Heart left ventricle (tissue), 16 donors: ENCODE data around the gene FNDC3B. TPM values are rescaled to one million over a fixed set of nuclear protein-coding genes. Genes with fewer than 3 reads are reported as not detected.
A peak's percentile ranks its signal among the peaks of the same experiment; 100 is the strongest.

Experiments
- ATAC-seq, 4 donors: fragments of 200-7000 bp; cut with Tn5 transposase; one replicate each; pipeline ENCODE4 v1.9.1; 2020 to 2022; ENCODE audit warnings: moderate library complexity in 4 of 4, mild to moderate bottlenecking in 3 of 4, moderate number of reproducible peaks in 1 of 4
- DNase-seq, 5 donors: peaks; one replicate each; pipeline ENCODE4 v3.0.0-alpha.2; 2020
- H3K27ac ChIP-seq, 12 donors: fragments of 200-600 bp; sonication (generic) in 4 of 12; one replicate each; pipeline versions ENCODE4 v1.5.0 to v1.8.0; 2016 to 2022; ENCODE audit warnings: mild to moderate bottlenecking in 2 of 12
- H3K27me3 ChIP-seq, 9 donors: fragments of 200-600 bp; sonication (generic) in 2 of 9; one replicate each; pipeline versions ENCODE4 v1.5.1 to v1.8.0; 2016 to 2022; ENCODE audit warnings: mild to moderate bottlenecking in 3 of 9
- H3K36me3 ChIP-seq, 9 donors: fragments of 200-600 bp; sonication (generic) in 2 of 9; one replicate each; pipeline versions ENCODE4 v1.5.0 to v1.8.0; 2018 to 2022; ENCODE audit warnings: mild to moderate bottlenecking in 2 of 9
- H3K4me1 ChIP-seq, 12 donors: fragments of 200-600 bp; sonication (generic) in 4 of 12; one replicate each; pipeline versions ENCODE4 v1.5.0 to v1.8.0; 2016 to 2022; ENCODE audit warnings: mild to moderate bottlenecking in 3 of 12
- H3K4me3 ChIP-seq, 12 donors: fragments of 200-600 bp; sonication (generic) in 4 of 12; one replicate each; pipeline versions ENCODE4 v1.5.0 to v1.8.0; 2017 to 2022; ENCODE audit warnings: mild to moderate bottlenecking in 9 of 12, moderate library complexity in 4 of 12
- H3K9me3 ChIP-seq, 12 donors: fragments of 200-600 bp; sonication (generic) in 4 of 12; one replicate each; pipeline versions ENCODE4 v1.5.0 to v1.8.0; 2016 to 2022; ENCODE audit warnings: mild to moderate bottlenecking in 1 of 12
- POLR2A ChIP-seq, 2 donors: fragments of 450-650 bp; IDR thresholded peaks; one replicate each; pipeline ENCODE4 v1.6.1; 2017; ENCODE audit warnings: antibody characterized with exemption in 2 of 2, mild to moderate bottlenecking in 2 of 2, moderate library complexity in 2 of 2
- WGBS, 4 donors: extraction: QIAGEN DNeasy Blood & Tissue Kit in 2 of 4; methylation state at CpG; one replicate each; pipeline versions ENCODE4 v1.1.5 to v1.1.7; 2013 to 2018; 5-methylcytosine and 5-hydroxymethylcytosine counted together
- intact Hi-C, 10 donors: fragments of 100-400 bp; cut with DNase I; formaldehyde crosslinking; loops; one replicate each; pipeline versions ENCODE4 v1.11.1 to v1.14.2; 2022
- polyA plus RNA-seq, 2 donors: library from polyadenylated mRNA; stranded (reverse); fragments of 200-250 nt; gene quantifications; one replicate each; pipeline ENCODE4 v1.2.3, GENCODE V29; 2013
- total RNA-seq, 9 donors: library from RNA; depleted of rRNA in 2 of 9; stranded (reverse); fragments of >200 nt in 2 of 9; fragmentation: NEBNext Ultra II Directional in 3 of 9; extraction: Animal tissue kit (Norgen Biotek cat#: 25700) in 3 of 9; gene quantifications; one replicate each; pipeline versions ENCODE4 v1.1.0 to v1.2.4, GENCODE V29; 2016 to 2023
- TF ChIP-seq, protein P1 (sequence below), 12 donors: fragments of 200-600 bp; sonication (generic) in 4 of 12; IDR thresholded peaks; one replicate each; pipeline versions ENCODE4 v1.5.0 to v1.8.0; 2018 to 2022; ENCODE audit warnings: antibody characterized with exemption in 12 of 12, mild to moderate bottlenecking in 5 of 12
- donor health status: ischemic (EF 13 %, LVEDD 7.1; RV severe dilation, severe dysfunction).
- donor health status: healthy with polysubstance abuse.
- donor health status: DM: no; HTN: yes; CAD: no.
- donor health status: DM: no; HTN: no; CAD: no.
- donor health status: ischemic (EF 25% LVEDD 6.9; RV normal size, moderate dysfunction).
- donor health status: ischemic (EF 25% LVEDD 5.7; RV mildly dilated, moderate dysfunction).
- donor health status: healthy.
- donor health status: DM: yes; HTN: yes; CAD: no.
- donor health status: ischemic (EF 35%, LVEDD 5.7; RV mildly dilated, moderate dysfunction).
- donor health status: nonischemic (EF 11% LVEDD 7.7; RV severe dilation, severe dysfunction).
- donor health status: DM: yes; HTN: yes; CAD: no.
- donor health status: PGD.
- donor health status: ischemic (EF 29% LVEDD 5.4; RV normal size, mild dysfunction).
- donor health status: nonischemic (EF 23%, LVEDD 6.1; RV moderate dilation, normal function).

The FNDC3B gene
- total and polyA plus RNA-seq, 11 donors: 9.4 to 113 (median 68.2) TPM

DNA sequence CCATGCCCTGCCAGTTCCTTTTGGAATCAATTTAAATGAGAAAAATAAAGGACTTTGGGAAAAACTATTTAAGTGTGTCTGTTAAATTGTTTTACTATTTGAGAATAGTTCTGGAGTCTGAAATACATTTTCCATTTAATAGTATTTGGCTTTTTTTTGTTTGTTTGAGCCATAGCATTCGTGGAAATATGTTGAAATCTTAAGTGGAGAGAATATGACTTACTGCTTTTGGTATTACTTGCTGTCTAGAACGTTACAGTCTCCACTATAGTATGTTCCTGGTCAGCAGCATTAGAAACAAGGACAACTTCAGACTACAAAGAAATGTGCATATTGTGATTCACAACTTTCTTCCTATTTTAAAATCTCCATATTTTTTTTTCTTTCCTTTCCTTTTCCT is 229.5 kb downstream of the FNDC3B start:
- 57 to 72% (median 69%) methylated on average over 2 of the region's 2 CpGs for WGBS, 4 donors
- H3K27me3 ChIP-seq: no peaks in the 10 kb centered on the region
- H3K4me3 ChIP-seq: no peak overlapping the region
- ATAC-seq (no peak), DNase-seq (no peak)
- H3K27ac ChIP-seq: peak overlapping the region in 4 of 12 donors; percentile 16 to 44 (median 26)
- peaks cover 0 to 27% (median 13%) of the 10 kb centered on the region in 12 donors for H3K4me1 ChIP-seq
- no peaks in the 10 kb centered on the region for H3K9me3 ChIP-seq
- H3K36me3 ChIP-seq: peaks cover 0 to 47% (median 30%) of the 10 kb centered on the region in 9 donors
- intact Hi-C loops: no loop called here
- TF ChIP-seq POLR2A (IDR thresholded peaks at IDR 0.05): no peak
- TF ChIP-seq, protein P1, sequence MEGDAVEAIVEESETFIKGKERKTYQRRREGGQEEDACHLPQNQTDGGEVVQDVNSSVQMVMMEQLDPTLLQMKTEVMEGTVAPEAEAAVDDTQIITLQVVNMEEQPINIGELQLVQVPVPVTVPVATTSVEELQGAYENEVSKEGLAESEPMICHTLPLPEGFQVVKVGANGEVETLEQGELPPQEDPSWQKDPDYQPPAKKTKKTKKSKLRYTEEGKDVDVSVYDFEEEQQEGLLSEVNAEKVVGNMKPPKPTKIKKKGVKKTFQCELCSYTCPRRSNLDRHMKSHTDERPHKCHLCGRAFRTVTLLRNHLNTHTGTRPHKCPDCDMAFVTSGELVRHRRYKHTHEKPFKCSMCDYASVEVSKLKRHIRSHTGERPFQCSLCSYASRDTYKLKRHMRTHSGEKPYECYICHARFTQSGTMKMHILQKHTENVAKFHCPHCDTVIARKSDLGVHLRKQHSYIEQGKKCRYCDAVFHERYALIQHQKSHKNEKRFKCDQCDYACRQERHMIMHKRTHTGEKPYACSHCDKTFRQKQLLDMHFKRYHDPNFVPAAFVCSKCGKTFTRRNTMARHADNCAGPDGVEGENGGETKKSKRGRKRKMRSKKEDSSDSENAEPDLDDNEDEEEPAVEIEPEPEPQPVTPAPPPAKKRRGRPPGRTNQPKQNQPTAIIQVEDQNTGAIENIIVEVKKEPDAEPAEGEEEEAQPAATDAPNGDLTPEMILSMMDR (IDR thresholded peaks at IDR 0.05): no peak

DNA sequence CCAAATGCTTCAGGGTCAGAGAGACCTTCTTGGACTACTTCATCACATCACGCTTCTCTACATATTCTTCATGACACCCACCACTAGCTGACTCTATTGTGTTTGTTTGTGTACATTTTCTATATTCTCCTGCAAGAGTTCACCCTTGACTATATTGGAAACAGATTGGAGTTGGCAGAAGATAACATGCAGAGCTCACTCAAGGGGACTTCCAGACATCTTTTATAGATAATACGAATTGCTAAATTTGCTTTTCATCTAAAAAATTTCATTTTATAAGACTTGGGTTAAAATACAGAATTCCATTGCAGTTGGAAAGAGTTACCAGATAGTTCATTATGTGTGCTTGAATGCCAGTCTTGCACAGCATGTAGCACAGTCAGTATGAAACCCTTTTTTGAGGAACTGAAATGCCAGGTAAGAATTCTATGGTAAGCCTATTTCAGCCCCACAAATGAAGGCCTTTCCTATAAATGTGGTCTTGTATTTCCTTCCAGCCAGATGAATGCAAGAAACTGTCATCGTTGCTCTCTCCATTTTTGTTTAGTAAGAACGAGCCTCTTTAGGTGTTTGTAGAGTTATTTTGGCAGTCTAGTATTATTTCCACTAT is 231.3 kb downstream of the FNDC3B start:
- no peaks in the 10 kb centered on the region for H3K9me3 ChIP-seq
- peaks cover 0 to 38% (median 20%) of the 10 kb centered on the region in 12 donors for H3K4me1 ChIP-seq
- no peak for TF ChIP-seq POLR2A (IDR thresholded peaks at IDR 0.05)
- TF ChIP-seq, protein P1 (IDR thresholded peaks at IDR 0.05): no peak
- ATAC-seq (no peak), DNase-seq (no peak)
- H3K27me3 ChIP-seq: no peaks in the 10 kb centered on the region
- no peak overlapping the region for H3K27ac ChIP-seq
- no peak overlapping the region for H3K4me3 ChIP-seq
- whole genome bisulfite sequencing, 4 donors: 93 to 97% (median 95%) methylated on average over 4 of the region's 4 CpGs
- intact Hi-C loops: no loop called here
- H3K36me3 ChIP-seq: peaks cover 0 to 56% (median 27%) of the 10 kb centered on the region in 9 donors

DNA sequence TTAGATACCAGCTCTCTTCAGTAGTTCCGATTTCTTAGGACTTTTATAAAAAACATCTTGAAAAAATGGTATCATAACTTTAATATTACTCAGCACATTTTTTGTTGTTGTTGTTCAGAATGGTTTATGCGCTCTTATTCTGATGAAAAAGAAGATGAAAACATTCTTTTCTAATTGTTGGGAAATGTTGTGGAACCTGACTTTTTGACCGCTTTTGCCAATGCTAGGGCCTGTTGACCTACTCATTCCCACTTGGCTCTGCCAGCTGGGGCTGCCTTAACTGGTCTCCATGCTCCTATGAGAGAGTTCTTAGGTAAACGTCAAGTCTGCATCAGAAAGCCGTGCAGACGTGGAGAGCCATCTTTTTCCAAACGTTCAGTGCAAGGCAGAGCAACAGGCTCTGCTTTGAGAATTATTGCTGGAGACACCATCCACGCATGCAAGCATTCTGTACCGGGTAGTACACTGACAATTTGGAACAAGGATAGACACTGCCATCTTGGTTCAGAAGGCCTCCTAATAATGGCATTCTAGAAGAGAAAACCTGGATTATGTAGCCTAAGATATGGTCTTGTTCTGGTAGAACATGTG is 232.1 kb downstream of the FNDC3B start:
- WGBS, 4 donors: 92 to 94% (median 93%) methylated on average over 9 of the region's 9 CpGs
- no peak for DNase-seq
- intact Hi-C loops: no loop called here

DNA sequence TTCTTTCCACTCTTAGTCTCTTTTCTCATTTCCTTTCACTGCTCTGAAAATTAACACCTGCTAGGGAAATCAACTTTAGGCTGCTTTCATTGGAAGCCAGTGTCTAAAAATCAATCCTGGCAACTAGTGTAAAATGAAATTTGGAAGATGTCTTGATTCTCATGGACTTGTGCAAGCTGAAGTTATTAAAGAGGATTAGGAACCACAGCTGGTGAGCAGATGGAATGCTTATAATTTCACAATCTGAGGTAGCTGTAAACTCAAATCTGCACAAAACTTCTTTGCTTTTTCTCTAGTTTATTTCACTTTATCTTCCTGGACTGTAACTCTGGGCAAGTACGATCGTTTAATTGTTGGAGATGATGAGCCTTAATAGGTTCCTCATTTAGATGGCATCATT is 233.3 kb downstream of the FNDC3B start:
- WGBS, 4 donors: 75 to 87% (median 76%) methylated on average over 2 of the region's 2 CpGs
- DNase-seq (no peak), ATAC-seq (peak in 3 of 4 donors; percentile 21 to 69 (median 54))
- Histone ChIP-seq H3K4me3 (no peak overlapping the region), H3K36me3 (peaks cover 0 to 49% (median 15%) of the 10 kb centered on the region in 9 donors), H3K27ac (peak overlapping the region in 6 of 12 donors; percentile 24 to 48 (median 30)), H3K9me3 (no peaks in the 10 kb centered on the region), H3K27me3 (no peaks in the 10 kb centered on the region), H3K4me1 (peaks cover 0 to 59% (median 22%) of the 10 kb centered on the region in 12 donors)
- intact Hi-C loops: no loop called here
- TF ChIP-seq, protein P1 (IDR thresholded peaks at IDR 0.05): no peak
- TF ChIP-seq POLR2A (IDR thresholded peaks at IDR 0.05): no peak

More for the DNA sequence above, 232.1 kb downstream of the FNDC3B start:
- no peak for TF ChIP-seq POLR2A (IDR thresholded peaks at IDR 0.05)
- TF ChIP-seq, protein P1 (IDR thresholded peaks at IDR 0.05): no peak
- Histone ChIP-seq H3K9me3 (no peaks in the 10 kb centered on the region), H3K27ac (peak overlapping the region in 1 of 12 donors; percentile 48), H3K27me3 (no peaks in the 10 kb centered on the region), H3K4me1 (peaks cover 0 to 47% (median 20%) of the 10 kb centered on the region in 12 donors), H3K4me3 (no peak overlapping the region), H3K36me3 (peaks cover 0 to 59% (median 26%) of the 10 kb centered on the region in 9 donors)
- ATAC-seq: no peak
